Ectodermal cell (in vitro differentiated cells): ENCODE data around the gene TLL2.

ENCODE experiments used
- H3K27ac ChIP-seq: 2 replicates; pipeline ENCODE4 v1.7.0; 2013; ENCODE audit warnings: mild to moderate bottlenecking, low read depth, low read length; ENCODE audit not compliant: insufficient read depth, poor library complexity, severe bottlenecking
- H3K27me3 ChIP-seq: 2 replicates; pipeline ENCODE4 v1.7.0; 2013; ENCODE audit warnings: mild to moderate bottlenecking, low read length; ENCODE audit not compliant: insufficient read depth, control insufficient read depth, poor library complexity, severe bottlenecking
- H3K36me3 ChIP-seq: one replicate; pipeline ENCODE4 v1.7.0; 2013; ENCODE audit warnings: low read length; ENCODE audit not compliant: control insufficient read depth, insufficient read depth
- H3K4me1 ChIP-seq: one replicate; pipeline ENCODE4 v1.7.0; 2013; ENCODE audit warnings: low read length; ENCODE audit not compliant: control insufficient read depth, insufficient read depth
- H3K4me3 ChIP-seq: 2 replicates; pipeline ENCODE4 v1.7.0; 2013; ENCODE audit warnings: low read depth, low read length, control low read depth; ENCODE audit not compliant: insufficient read depth
- H3K9me3 ChIP-seq: 2 replicates; pipeline ENCODE4 v1.7.0; 2013; ENCODE audit warnings: mild to moderate bottlenecking, low read length, moderate library complexity; ENCODE audit not compliant: control insufficient read depth
- WGBS, 2 experiments: methylation state at CpG; one replicate each; pipeline ENCODE4 v1.1.7; 2013; ENCODE audit warnings: missing lambda C conversion rate in 2 of 2; 5-methylcytosine and 5-hydroxymethylcytosine counted together

TLL2 gene

DNA sequence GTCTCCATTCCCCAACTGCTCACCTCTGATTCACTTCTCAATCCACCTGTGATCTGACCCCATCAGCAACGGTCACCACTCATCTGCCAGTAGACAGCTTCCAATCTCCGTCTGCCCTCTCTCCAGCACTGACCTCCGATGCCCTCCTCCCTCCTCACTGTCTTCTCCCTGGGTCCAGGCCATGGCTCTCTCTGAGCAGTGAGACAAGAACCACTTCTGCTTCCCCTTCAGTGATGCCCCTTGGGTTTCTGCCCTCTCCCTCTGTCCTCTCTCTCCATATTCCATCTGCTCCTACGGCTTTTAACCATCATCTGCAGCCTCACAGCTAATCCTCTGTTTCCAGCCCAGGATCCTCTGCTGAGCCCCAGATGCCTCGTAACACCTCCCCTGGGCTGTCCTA is 99.4 kb downstream of the TLL2 start:
- H3K9me3 ChIP-seq = no peaks in the 10 kb centered on the region
- no peak overlapping the region for H3K4me3 ChIP-seq
- H3K4me1 ChIP-seq = peaks cover 3% of the 10 kb centered on the region
- no peaks in the 10 kb centered on the region for H3K36me3 ChIP-seq
- no peaks in the 10 kb centered on the region for H3K27me3 ChIP-seq
- H3K27ac ChIP-seq = no peak overlapping the region
- 93% methylated on average over 5 of the region's 5 CpGs for WGBS, 2 experiments

DNA sequence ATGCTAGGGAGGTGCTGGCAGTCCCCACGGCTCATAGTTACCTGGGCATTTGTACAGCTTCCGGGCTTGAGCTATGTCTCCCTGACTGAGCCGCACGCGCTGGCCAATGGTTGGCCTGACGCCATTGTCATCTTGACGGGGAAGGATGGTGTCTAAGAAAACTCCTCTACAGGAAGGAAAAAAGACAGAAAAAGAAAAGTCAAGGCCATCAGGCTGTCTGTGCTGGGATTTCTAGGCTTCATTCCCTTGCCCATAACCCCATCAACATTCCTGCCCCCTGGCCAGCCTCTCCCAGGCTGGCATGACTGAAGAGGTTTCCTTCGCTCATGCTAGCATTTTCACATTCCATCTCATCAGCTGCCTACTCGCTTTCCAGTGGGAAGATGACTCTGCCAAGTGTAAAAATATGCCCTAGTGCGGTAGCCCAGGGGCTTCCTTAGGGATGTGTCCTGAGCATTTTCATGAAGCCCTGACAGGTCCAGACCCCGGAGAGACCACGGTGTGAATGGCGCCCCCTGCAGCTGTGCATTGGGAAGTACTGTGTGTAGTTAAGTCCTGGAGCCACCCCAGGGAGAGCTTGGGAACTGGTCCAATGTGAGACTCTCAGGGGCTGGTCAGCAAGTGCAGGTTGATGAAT is 100.5 kb downstream of the TLL2 start:
- Histone ChIP-seq H3K36me3 (no peaks in the 10 kb centered on the region), H3K4me3 (no peak overlapping the region), H3K27me3 (no peaks in the 10 kb centered on the region), H3K27ac (no peak overlapping the region), H3K4me1 (peaks cover 3% of the 10 kb centered on the region), H3K9me3 (no peaks in the 10 kb centered on the region)
- 83 to 85% methylated on average over 13 of the region's 13 CpGs for WGBS, 2 experiments

GRCh38 chr10:96411716-96412320 is 101.9 kb downstream of the TLL2 start:
- Histone ChIP-seq H3K27me3 (no peaks in the 10 kb centered on the region), H3K27ac (no peak overlapping the region), H3K36me3 (no peaks in the 10 kb centered on the region), H3K4me1 (peaks cover 3% of the 10 kb centered on the region), H3K9me3 (no peaks in the 10 kb centered on the region), H3K4me3 (no peak overlapping the region)
- 90 to 93% methylated on average over 9 to 10 of the region's 10 CpGs for WGBS, 2 experiments

DNA sequence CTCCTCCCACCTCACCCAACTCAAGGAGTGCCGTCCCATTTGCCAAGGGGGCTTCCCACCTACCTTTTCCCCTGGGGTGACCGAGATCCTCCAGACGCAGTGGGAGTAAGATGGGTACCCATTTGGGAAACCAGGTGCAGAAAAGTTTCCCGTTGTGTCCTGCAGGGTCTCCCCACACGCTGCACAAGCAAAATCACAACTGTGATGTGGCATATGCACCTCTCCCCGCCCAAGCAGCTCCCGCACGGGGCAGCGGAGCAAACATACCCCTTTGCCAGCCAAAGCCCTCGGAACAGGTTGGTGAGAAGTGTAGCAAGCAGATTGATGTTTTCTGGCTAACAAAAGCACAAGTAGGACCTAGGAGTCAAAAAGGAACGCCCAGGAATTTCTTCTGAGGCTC is 103.4 kb downstream of the TLL2 start:
- Histone ChIP-seq H3K4me3 (no peak overlapping the region), H3K4me1 (no peaks in the 10 kb centered on the region), H3K9me3 (no peaks in the 10 kb centered on the region), H3K27me3 (no peaks in the 10 kb centered on the region), H3K36me3 (no peaks in the 10 kb centered on the region), H3K27ac (no peak overlapping the region)
- 94 to 95% methylated on average over 11 of the region's 11 CpGs for WGBS, 2 experiments

- Histone ChIP-seq H3K27me3 (no peaks in the 10 kb centered on the region), H3K9me3 (no peaks in the 10 kb centered on the region), H3K36me3 (no peaks in the 10 kb centered on the region), H3K4me1 (no peaks in the 10 kb centered on the region), H3K27ac (no peak overlapping the region), H3K4me3 (no peak overlapping the region)
- WGBS, 2 experiments = 85 to 91% methylated on average over 1 of the region's 1 CpG
Measured at GRCh38 chr10:96408201-96408600, 105.5 kb downstream of the TLL2 start.

GRCh38 chr10:96407560-96408069 is 106.1 kb downstream of the TLL2 start:
- Histone ChIP-seq H3K4me3 (no peak overlapping the region), H3K36me3 (no peaks in the 10 kb centered on the region), H3K9me3 (no peaks in the 10 kb centered on the region), H3K4me1 (no peaks in the 10 kb centered on the region), H3K27me3 (no peaks in the 10 kb centered on the region), H3K27ac (no peak overlapping the region)
- 88 to 91% methylated on average over 15 of the region's 15 CpGs for WGBS, 2 experiments

GRCh38 chr10:96406091-96406490 is 107.6 kb downstream of the TLL2 start:
- Histone ChIP-seq H3K36me3 (no peaks in the 10 kb centered on the region), H3K27ac (no peak overlapping the region), H3K27me3 (no peaks in the 10 kb centered on the region), H3K9me3 (no peaks in the 10 kb centered on the region), H3K4me3 (no peak overlapping the region), H3K4me1 (peaks cover 9% of the 10 kb centered on the region)
- 94 to 95% methylated on average over 5 of the region's 5 CpGs for WGBS, 2 experiments

GRCh38 chr10:96402417-96403305 is 111.1 kb downstream of the TLL2 start:
- Histone ChIP-seq H3K9me3 (no peaks in the 10 kb centered on the region), H3K27me3 (no peaks in the 10 kb centered on the region), H3K4me1 (peaks cover 13% of the 10 kb centered on the region), H3K4me3 (no peak overlapping the region), H3K36me3 (no peaks in the 10 kb centered on the region), H3K27ac (no peak overlapping the region)
- WGBS, 2 experiments = 88 to 90% methylated on average over 16 of the region's 16 CpGs

DNA sequence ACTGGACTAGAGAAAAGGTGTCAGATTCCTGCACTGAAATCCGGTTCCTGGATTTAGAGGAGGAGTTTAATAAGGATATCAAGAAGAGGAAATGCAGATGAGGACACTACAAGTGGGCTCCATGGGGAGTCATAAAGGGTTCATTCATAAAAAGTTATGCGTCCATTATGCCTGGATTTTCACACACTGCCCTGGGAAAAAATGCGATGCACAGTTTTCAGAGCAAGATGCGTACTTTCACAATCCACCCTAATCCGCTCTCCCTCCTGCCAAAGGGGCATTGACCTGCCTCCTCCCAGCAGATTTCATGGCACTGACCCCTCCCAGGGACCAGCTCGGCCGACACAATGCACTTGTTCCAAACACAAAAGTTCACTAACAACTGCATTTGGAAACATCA is 112.7 kb downstream of the TLL2 start:
- Histone ChIP-seq H3K9me3 (no peaks in the 10 kb centered on the region), H3K27me3 (no peaks in the 10 kb centered on the region), H3K27ac (no peak overlapping the region), H3K4me1 (peaks cover 13% of the 10 kb centered on the region), H3K36me3 (no peaks in the 10 kb centered on the region), H3K4me3 (no peak overlapping the region)
- 74 to 80% methylated on average over 7 of the region's 7 CpGs for WGBS, 2 experiments

DNA sequence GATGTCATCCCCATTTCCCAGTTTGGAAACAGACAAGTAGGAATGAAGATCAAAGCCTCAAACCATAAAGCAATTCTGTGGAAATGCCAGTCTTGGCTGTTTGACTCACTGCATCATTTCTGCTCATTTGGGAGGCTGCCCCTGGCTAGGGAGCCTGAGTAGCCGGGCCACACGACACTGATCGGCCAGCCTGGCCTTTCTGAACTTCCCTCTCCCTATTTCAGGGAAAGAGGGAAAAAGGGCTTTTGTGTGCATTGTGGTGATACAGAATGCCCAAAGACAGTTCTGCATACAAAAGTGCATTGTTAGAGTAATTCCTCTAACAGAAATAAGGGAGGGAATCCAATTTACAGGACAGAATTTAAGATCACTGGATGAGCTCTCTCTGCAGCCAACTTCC is 113.3 kb downstream of the TLL2 start:
- WGBS, 2 experiments = 51 to 58% methylated on average over 3 of the region's 3 CpGs
- peaks cover 2% of the 10 kb centered on the region for H3K27me3 ChIP-seq
- no peak overlapping the region for H3K4me3 ChIP-seq
- H3K27ac ChIP-seq = no peak overlapping the region
- H3K4me1 ChIP-seq = peaks cover 13% of the 10 kb centered on the region
- no peaks in the 10 kb centered on the region for H3K36me3 ChIP-seq
- H3K9me3 ChIP-seq = no peaks in the 10 kb centered on the region
